Cardiac fibroblast (primary cell): Measurements from ENCODE around the gene RBP3.

ENCODE experiments used
- DNase-seq, 2 donors: peaks; one replicate each; pipeline versions ENCODE4 v3.0.0 to v3.0.0-alpha.2; 2010; ENCODE audit warnings: low read depth in 2 of 2
- H3K4me3 ChIP-seq, 2 donors: replicated peaks in 1 of 2; 1 replicate in 1 of 2; 2 replicates in 1 of 2; pipeline ENCODE4 v1.5.1; 2011; ENCODE audit warnings: low read depth in 2 of 2, low read length in 2 of 2, mild to moderate bottlenecking in 2 of 2, moderate library complexity in 1 of 2
- TF ChIP-seq, protein P1 (sequence below): IDR thresholded peaks from one replicate; pipeline ENCODE4 v1.5.1; 2011; ENCODE audit warnings: low read depth, mild to moderate bottlenecking, low read length, inconsistent platforms

The RBP3 gene

DNA sequence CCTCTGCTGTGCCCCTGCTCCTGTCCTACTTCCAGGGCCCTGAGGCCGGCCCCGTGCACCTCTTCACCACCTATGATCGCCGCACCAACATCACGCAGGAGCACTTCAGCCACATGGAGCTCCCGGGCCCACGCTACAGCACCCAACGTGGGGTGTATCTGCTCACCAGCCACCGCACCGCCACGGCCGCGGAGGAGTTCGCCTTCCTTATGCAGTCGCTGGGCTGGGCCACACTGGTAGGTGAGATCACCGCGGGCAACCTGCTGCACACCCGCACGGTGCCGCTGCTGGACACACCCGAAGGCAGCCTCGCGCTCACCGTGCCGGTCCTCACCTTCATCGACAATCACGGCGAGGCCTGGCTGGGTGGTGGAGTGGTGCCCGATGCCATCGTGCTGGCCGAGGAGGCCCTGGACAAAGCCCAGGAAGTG lies 1.8 kb downstream of the RBP3 start:
- TF ChIP-seq, protein P1, sequence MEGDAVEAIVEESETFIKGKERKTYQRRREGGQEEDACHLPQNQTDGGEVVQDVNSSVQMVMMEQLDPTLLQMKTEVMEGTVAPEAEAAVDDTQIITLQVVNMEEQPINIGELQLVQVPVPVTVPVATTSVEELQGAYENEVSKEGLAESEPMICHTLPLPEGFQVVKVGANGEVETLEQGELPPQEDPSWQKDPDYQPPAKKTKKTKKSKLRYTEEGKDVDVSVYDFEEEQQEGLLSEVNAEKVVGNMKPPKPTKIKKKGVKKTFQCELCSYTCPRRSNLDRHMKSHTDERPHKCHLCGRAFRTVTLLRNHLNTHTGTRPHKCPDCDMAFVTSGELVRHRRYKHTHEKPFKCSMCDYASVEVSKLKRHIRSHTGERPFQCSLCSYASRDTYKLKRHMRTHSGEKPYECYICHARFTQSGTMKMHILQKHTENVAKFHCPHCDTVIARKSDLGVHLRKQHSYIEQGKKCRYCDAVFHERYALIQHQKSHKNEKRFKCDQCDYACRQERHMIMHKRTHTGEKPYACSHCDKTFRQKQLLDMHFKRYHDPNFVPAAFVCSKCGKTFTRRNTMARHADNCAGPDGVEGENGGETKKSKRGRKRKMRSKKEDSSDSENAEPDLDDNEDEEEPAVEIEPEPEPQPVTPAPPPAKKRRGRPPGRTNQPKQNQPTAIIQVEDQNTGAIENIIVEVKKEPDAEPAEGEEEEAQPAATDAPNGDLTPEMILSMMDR = no peak
- no peak for DNase-seq

DNA sequence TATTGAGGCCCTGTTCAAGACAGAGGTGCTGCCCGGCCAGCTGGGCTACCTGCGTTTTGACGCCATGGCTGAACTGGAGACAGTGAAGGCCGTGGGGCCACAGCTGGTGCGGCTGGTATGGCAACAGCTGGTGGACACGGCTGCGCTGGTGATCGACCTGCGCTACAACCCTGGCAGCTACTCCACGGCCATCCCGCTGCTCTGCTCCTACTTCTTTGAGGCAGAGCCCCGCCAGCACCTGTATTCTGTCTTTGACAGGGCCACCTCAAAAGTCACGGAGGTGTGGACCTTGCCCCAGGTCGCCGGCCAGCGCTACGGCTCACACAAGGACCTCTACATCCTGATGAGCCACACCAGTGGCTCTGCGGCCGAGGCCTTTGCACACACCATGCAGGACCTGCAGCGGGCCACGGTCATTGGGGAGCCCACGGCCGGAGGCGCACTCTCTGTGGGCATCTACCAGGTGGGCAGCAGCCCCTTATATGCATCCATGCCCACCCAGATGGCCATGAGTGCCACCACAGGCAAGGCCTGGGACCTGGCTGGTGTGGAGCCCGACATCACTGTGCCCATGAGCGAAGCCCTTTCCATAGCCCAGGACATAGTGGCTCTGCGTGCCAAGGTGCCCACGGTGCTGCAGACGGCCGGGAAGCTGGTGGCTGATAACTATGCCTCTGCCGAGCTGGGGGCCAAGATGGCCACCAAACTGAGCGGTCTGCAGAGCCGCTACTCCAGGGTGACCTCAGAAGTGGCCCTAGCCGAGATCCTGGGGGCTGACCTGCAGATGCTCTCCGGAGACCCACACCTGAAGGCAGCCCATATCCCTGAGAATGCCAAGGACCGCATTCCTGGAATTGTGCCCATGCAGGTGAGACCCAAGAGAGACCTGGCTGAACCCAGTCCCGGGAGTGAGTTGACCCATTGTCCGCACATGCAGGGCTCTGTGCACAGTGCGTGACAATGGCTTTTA lies 2.8 kb downstream of the RBP3 start:
- DNase-seq = no peak
- no peak overlapping the region for H3K4me3 ChIP-seq
- TF ChIP-seq, protein P1 = no peak

More for the DNA sequence above, 1.8 kb downstream of the RBP3 start:
- H3K4me3 ChIP-seq = no peak overlapping the region

GRCh38 chr10:47351899-47352815 lies 4.0 kb downstream of the RBP3 start:
- TF ChIP-seq, protein P1 = no peak
- no peak overlapping the region for H3K4me3 ChIP-seq
- DNase-seq = no peak

- TF ChIP-seq, protein P1 = no peak
- DNase-seq = no peak
- no peak overlapping the region for H3K4me3 ChIP-seq
These were observed 5.2 kb downstream of the RBP3 start for GRCh38 chr10:47353351-47353750.

DNA sequence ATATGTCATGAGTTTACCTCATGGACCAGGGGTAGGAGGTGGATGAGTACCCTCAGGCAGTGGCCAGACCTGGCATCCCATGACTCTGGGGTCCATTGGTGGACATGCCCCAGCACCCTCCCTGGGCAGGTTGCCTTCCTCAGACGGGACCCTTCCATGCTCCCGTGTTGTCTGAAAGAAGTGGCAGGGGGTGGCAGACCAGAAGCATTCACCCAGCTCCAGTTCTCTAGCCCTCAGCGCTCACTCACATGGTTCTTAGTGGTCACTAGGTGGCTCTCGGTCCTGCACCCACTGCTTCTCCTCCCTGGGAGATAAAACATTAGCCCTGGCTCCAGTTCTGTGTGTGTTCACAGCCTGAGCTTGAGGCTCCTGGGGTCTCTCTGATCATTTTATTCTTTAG lies 6.0 kb downstream of the RBP3 start:
- TF ChIP-seq, protein P1 = peak; percentile 34
- H3K4me3 ChIP-seq = no peak overlapping the region

GRCh38 chr10:47354900-47355299 lies 6.7 kb downstream of the RBP3 start:
- DNase-seq = no peak
- TF ChIP-seq, protein P1 = no peak
- no peak overlapping the region for H3K4me3 ChIP-seq

More for the DNA sequence above, 6.0 kb downstream of the RBP3 start:
- DNase-seq = peak; percentile 31 to 41
